GM12891 (cell line): ENCODE data around the gene LUC7L2.

Source experiments
- POLR2A ChIP-seq: IDR thresholded peaks from 2 replicates; pipeline ENCODE4 v1.6.1; 2011; ENCODE audit warnings: low read depth, low read length, control low read depth
- POU2F2 ChIP-seq: IDR thresholded peaks from 2 replicates; pipeline ENCODE4 v1.6.1; 2011; ENCODE audit warnings: low read depth, mild to moderate bottlenecking, control low read depth, low read length, moderate library complexity

- peak; percentile 70 for TF ChIP-seq POU2F2
- TF ChIP-seq POLR2A = peak; percentile 21
These were observed 18.5 kb upstream of the LUC7L2 start, which contains the start of gene FMC1 for GRCh38 chr7:139341058-139341775.
